Articular chondrocyte of knee joint (primary cell): ENCODE results near the gene PRKCZ. TPM values are rescaled to one million over a fixed set of nuclear protein-coding genes. Genes with fewer than 3 reads are reported as not detected.

Experiments
- total RNA-seq: library from RNA; depleted of rRNA; stranded (reverse); fragments of >200 nt; gene quantifications from 2 replicates; pipeline ENCODE4 v1.2.3, GENCODE V29; 2012

Gene PRKCZ
- 5.8 and 6.1 TPM in 2 replicates for total RNA-seq

DNA sequence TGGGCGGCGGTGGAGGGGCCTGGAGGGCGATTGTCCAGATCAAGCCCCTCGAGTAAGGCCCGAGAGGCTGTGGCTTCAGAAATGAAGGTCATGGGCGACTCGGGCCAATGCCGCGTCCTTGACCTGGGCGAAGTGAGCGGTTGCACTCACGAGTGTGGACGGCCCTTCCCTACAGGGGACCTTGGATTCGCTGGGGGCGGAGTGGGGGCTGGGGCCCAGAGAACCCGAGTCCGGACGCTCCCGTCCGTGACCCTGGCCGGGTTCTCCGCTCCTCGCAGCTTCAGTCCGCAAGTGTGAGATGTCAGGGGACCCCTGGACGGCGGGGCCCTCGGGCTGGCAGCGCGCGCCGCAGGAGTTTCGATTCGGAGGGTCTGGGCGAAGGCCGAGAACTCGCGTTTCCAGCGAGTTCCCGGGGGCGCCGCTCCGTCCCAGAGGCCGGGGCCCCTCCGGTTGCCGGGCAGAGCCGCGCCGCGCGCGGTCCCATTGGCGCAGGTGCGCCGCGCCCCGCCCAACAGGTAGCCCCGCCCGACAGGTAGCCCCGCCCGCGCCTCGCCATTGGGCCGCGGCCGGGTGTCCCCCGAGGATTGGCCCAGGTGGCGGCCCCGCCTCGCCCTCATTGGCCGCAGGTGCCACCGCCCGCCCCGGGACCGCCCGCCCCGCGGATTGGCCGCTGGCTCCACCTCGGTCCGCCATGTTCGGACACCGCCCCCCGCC lies at the start of gene PRKCZ:
PRKCZ (plus strand) TSS at position 694 of the 714 bp plus-strand sequence. CDS start 220 bp downstream, outside the sequence.

DNA sequence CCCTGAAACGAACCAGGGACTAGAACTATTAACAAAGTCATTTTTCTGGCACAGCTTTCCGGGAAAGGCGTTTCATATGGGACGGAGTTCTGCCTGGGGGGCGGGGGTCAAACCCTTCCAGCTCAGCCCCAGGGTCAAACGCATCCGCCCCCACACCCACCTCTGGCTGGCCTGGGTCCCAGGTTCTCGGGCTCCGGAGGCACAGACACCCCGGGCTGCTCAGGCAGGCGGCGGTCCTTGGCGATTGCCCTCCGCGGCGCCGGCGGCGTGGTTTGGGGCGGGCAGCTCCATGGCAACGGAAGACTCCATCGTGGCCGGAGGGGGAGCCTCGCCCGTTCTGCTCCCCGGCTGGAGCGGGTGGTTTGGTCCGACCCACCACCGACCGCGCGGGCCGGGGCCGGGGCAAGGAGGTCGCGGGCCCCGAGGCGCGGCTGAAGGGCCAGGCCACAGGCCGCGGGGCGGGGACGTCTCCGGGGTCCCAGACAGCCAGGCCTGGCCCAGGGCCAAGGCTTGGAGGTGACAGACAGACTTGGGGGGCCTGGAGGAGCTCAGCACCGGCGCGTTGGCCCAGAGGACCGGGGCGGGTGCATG lies 46.6 kb upstream of the PRKCZ start, which contains the start of gene CFAP74:
CFAP74 (minus strand) TSS at position 246 of the 591 bp plus-strand sequence. CDS start 12,830 bp downstream, outside the sequence.

DNA sequence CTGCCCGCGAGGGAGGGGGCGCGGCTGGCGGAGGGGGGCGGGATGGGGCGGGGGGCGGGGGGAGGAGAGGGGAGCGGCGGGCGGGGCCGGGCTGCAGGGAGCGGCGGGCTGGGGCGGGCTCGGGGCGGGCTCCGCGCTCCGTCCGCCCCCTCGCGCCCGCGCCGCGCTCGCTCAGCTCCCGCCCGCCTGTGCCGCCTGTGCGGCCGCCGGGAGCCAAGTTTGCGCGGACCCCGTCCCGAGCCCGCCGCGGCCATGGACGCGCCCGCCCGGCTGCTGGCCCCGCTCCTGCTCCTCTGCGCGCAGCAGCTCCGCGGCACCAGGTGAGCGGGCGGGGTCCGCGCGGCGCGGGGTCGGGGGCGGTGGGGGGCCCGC lies 31.1 kb upstream of the PRKCZ start, which contains the start of gene GABRD:
GABRD (plus strand) TSS at position 174 of the 372 bp plus-strand sequence; CDS start at position 253, 79 bp downstream.

DNA sequence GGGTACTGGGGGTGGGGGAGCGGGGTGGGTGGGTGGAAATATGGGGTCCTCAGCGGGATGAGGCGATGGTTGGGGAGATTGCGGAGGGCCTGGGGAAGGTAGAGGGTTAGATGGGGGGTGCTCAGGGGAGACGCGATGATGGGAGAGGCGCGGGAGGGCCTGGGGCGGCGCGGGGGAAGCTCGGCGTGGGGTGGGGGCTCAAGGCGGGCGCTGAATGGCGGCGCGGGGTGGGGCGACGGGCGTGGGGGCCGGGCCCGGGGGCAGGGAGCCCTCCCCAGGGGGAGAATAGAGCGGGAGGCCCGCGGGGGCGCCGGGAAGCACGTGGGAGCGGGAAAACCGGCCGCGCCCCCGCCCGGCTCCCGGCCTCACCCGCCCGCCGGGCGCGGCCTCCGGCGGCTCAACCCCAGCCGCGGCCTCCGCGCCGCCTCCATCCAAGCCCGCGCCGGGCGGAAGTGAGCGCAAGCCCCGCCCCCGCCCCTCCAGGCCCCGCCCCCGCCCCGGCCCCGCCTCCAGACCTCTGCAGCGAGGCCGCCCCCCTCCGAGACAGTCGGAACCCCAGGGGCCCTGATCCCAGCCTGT lies 144.2 kb downstream of the PRKCZ start, which contains the start of gene FAAP20:
FAAP20 (minus strand) TSS at position 454 of the 579 bp plus-strand sequence; CDS start at position 431, 23 bp downstream.

DNA sequence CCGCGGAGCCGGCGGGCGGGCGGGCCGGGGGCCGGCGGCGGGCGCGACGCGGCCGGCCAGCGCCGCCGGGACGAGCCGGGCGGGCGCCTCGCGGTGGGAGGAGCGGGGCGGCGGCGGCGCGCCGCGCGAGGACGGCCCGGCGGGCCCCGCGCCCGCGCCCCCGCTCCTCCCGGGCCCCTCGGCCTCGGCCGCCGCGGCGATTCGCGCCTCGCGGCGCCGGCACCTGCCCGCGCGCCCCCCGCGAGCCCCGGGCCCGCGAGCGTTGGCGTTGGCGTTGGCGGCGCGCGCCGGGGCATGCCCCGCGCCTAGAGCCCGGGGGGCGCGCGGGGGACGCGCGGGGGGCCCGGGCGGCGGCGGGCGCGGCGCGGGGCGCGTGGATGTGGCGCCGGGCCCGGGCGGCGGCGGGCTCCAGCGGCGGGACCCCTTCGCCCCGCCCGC lies 178.0 kb downstream of the PRKCZ start, which contains the start of gene SKI:
SKI (plus strand) TSS at position 163 of the 438 bp plus-strand sequence. CDS start 448 bp downstream, outside the sequence.

Other genes starting within 250 kb of the PRKCZ start
- gene GNB1, start 159.3 kb upstream of the PRKCZ start, total RNA-seq: 90.7 and 91.3 TPM in 2 replicates
- 0.22 and 0.26 TPM in 2 replicates for gene CALML6, start 135.2 kb upstream of the PRKCZ start, total RNA-seq
- 0.39 TPM in 1 of 2 replicates, not detected in the other for gene TMEM52, start 131.1 kb upstream of the PRKCZ start, total RNA-seq
- not detected in 2 replicates for gene CFAP74, start 46.6 kb upstream of the PRKCZ start, total RNA-seq
- gene GABRD, start 31.1 kb upstream of the PRKCZ start, total RNA-seq: not detected in 2 replicates
- 16.6 and 17.9 TPM in 2 replicates for gene FAAP20, start 144.4 kb downstream of the PRKCZ start, total RNA-seq
- 34.9 and 40.9 TPM in 2 replicates for gene SKI, start 177.9 kb downstream of the PRKCZ start, total RNA-seq